NB4 (cell line): ENCODE results near the gene TTC34.

Experiments used
- CTCF ChIP-seq: IDR thresholded peaks from one replicate; pipeline ENCODE4 v1.5.1; 2012; ENCODE audit warnings: low read depth, low read length
- MYC ChIP-seq: IDR thresholded peaks from 2 replicates; pipeline ENCODE4 v1.6.1; 2011; ENCODE audit warnings: low read depth, low read length
- POLR2A ChIP-seq: IDR thresholded peaks from 2 replicates; pipeline ENCODE4 v1.6.1; 2011; ENCODE audit warnings: mild to moderate bottlenecking; ENCODE audit not compliant: insufficient read length; ENCODE audit errors: extremely low read depth
- TF ChIP-seq, protein P1 (sequence below): IDR thresholded peaks from 2 replicates; pipeline ENCODE4 v1.6.1; 2011; ENCODE audit warnings: low read depth, low read length

- TF ChIP-seq CTCF: no peak
- TF ChIP-seq POLR2A: no peak
- TF ChIP-seq, protein P1, sequence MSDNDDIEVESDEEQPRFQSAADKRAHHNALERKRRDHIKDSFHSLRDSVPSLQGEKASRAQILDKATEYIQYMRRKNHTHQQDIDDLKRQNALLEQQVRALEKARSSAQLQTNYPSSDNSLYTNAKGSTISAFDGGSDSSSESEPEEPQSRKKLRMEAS: no peak
- TF ChIP-seq MYC: no peak
Measured at GRCh38 chr1:2604156-2604843, 197.2 kb downstream of the TTC34 start.
